H9 (cell line): Measurements from ENCODE around the gene CHST8. TPM values are rescaled to one million over a fixed set of nuclear protein-coding genes. Genes with fewer than 3 reads are reported as not detected.

Experiments used
- DNase-seq: peaks from one replicate; pipeline ENCODE4 v3.0.0-alpha.2; 2017
- H2AFZ ChIP-seq: one replicate; pipeline ENCODE4 v1.6.1; 2013; ENCODE audit warnings: mild to moderate bottlenecking, low read length, control low read depth, moderate library complexity
- H2AK5ac ChIP-seq: 2 replicates; pipeline ENCODE4 v1.6.1; 2013; ENCODE audit warnings: low read length, control low read depth, mixed read lengths; ENCODE audit not compliant: insufficient read length
- H2BK120ac ChIP-seq: one replicate; pipeline ENCODE4 v1.6.1; 2013; ENCODE audit warnings: low read depth, mild to moderate bottlenecking, low read length, control low read depth, inconsistent platforms; ENCODE audit not compliant: poor library complexity, severe bottlenecking
- H2BK12ac ChIP-seq: 2 replicates; pipeline ENCODE4 v1.6.1; 2013; ENCODE audit warnings: low read length, control low read depth, mixed read lengths, low read depth; ENCODE audit not compliant: insufficient read length
- H2BK15ac ChIP-seq: 2 replicates; pipeline ENCODE4 v1.6.1; 2013; ENCODE audit warnings: low read depth, low read length, control low read depth
- H2BK20ac ChIP-seq: one replicate; pipeline ENCODE4 v1.6.1; 2013; ENCODE audit warnings: low read depth, mild to moderate bottlenecking, low read length, control low read depth, inconsistent platforms; ENCODE audit not compliant: poor library complexity, severe bottlenecking
- H2BK5ac ChIP-seq: 2 replicates; pipeline ENCODE4 v1.6.1; 2013; ENCODE audit warnings: low read length, control low read depth, mixed read lengths; ENCODE audit not compliant: insufficient read length
- H3K14ac ChIP-seq: 2 replicates; pipeline ENCODE4 v1.6.1; 2013; ENCODE audit warnings: low read length, control low read depth; ENCODE audit not compliant: insufficient read depth
- H3K18ac ChIP-seq: 2 replicates; pipeline ENCODE4 v1.6.1; 2013; ENCODE audit warnings: low read depth, mild to moderate bottlenecking, mixed read lengths, low read length, control low read depth; ENCODE audit not compliant: insufficient read length
- H3K23ac ChIP-seq: 2 replicates; pipeline ENCODE4 v1.6.1; 2013; ENCODE audit warnings: low read length, control low read depth, mixed read lengths, low read depth; ENCODE audit not compliant: insufficient read length
- H3K23me2 ChIP-seq: 2 replicates; pipeline ENCODE4 v1.6.1; 2013; ENCODE audit warnings: low read depth, mild to moderate bottlenecking, mixed read lengths, low read length, control low read depth; ENCODE audit not compliant: insufficient read length, poor library complexity, severe bottlenecking
- H3K27ac ChIP-seq: 2 replicates; pipeline ENCODE4 v1.5.1; 2013; ENCODE audit warnings: low read length, control low read depth, mixed read lengths, low read depth; ENCODE audit not compliant: insufficient read length
- H3K27me3 ChIP-seq: 2 replicates; pipeline ENCODE4 v1.6.1; 2013; ENCODE audit warnings: low read length, control low read depth, inconsistent platforms; ENCODE audit not compliant: insufficient read depth
- H3K4ac ChIP-seq: 2 replicates; pipeline ENCODE4 v1.6.1; 2013; ENCODE audit warnings: low read depth, mild to moderate bottlenecking, control low read depth, inconsistent platforms, low read length, moderate library complexity
- H3K4me1 ChIP-seq: 2 replicates; pipeline ENCODE4 v1.6.1; 2013; ENCODE audit warnings: low read length, control low read depth, inconsistent platforms; ENCODE audit not compliant: insufficient read depth
- H3K4me2 ChIP-seq: 2 replicates; pipeline ENCODE4 v1.6.1; 2013; ENCODE audit warnings: low read length, control low read depth, mixed read lengths; ENCODE audit not compliant: insufficient read length, insufficient read depth
- H3K56ac ChIP-seq: 2 replicates; pipeline ENCODE4 v1.6.1; 2013; ENCODE audit warnings: low read depth, mild to moderate bottlenecking, mixed read lengths, low read length, control low read depth; ENCODE audit not compliant: insufficient read length
- H3K79me1 ChIP-seq: 2 replicates; pipeline ENCODE4 v1.6.1; 2013; ENCODE audit warnings: low read depth, mild to moderate bottlenecking, moderate library complexity, low read length, control low read depth, inconsistent platforms; ENCODE audit not compliant: insufficient read depth, poor library complexity, severe bottlenecking
- H3K79me2 ChIP-seq: 2 replicates; pipeline ENCODE4 v1.6.1; 2013; ENCODE audit warnings: low read length, control low read depth, inconsistent platforms; ENCODE audit not compliant: insufficient read depth
- H3K9ac ChIP-seq: 2 replicates; pipeline ENCODE4 v1.6.1; 2013; ENCODE audit warnings: low read length, control low read depth, mixed read lengths; ENCODE audit not compliant: insufficient read length; ENCODE audit errors: extremely low read depth
- H3K9me3 ChIP-seq: one replicate; pipeline ENCODE4 v1.6.1; 2013; ENCODE audit warnings: low read depth, low read length, inconsistent platforms; ENCODE audit not compliant: control insufficient read depth
- H3T11ph ChIP-seq: one replicate; pipeline ENCODE4 v1.6.1; 2013; ENCODE audit warnings: mild to moderate bottlenecking, low read length, control low read depth, inconsistent platforms
- H4K20me1 ChIP-seq: one replicate; pipeline ENCODE4 v1.6.1; 2013; ENCODE audit not compliant: control insufficient read depth, insufficient read length, insufficient read depth
- H4K5ac ChIP-seq: 2 replicates; pipeline ENCODE4 v1.6.1; 2013; ENCODE audit warnings: low read depth, mild to moderate bottlenecking, mixed read lengths, low read length, control low read depth; ENCODE audit not compliant: insufficient read length
- H4K8ac ChIP-seq: replicated peaks from 2 replicates; pipeline ENCODE4 v1.6.1; 2013; ENCODE audit warnings: low read length, control low read depth, mixed read lengths, low read depth; ENCODE audit not compliant: insufficient read length
- H4K91ac ChIP-seq: 2 replicates; pipeline ENCODE4 v1.6.1; 2013; ENCODE audit warnings: low read depth, mild to moderate bottlenecking, moderate library complexity, mixed read lengths, low read length, control low read depth; ENCODE audit not compliant: insufficient read length
- H3K27ac Mint-ChIP-seq, 3 experiments: 2 replicates in 2 of 3; 3 replicates in 1 of 3; pipeline ENCODE4 v1.8.0; 2020 to 2021; ENCODE audit warnings: mixed read lengths in 3 of 3, mild to moderate bottlenecking in 1 of 3, moderate library complexity in 1 of 3
- H3K27me3 Mint-ChIP-seq: 2 replicates; pipeline ENCODE4 v1.8.0; 2021; ENCODE audit warnings: low read depth, mild to moderate bottlenecking, moderate library complexity, mixed read lengths
- H3K36me3 Mint-ChIP-seq, 3 experiments: 2 replicates in 2 of 3; 3 replicates in 1 of 3; pipeline ENCODE4 v1.8.0; 2020 to 2021; ENCODE audit warnings: low read depth in 3 of 3, mixed read lengths in 3 of 3; ENCODE audit not compliant: insufficient read depth in 1 of 3
- H3K4me1 Mint-ChIP-seq, 2 experiments: 2 replicates each; pipeline ENCODE4 v1.8.0; 2020; ENCODE audit warnings: mixed read lengths in 2 of 2
- H3K4me3 Mint-ChIP-seq, 2 experiments: 2 replicates in 1 of 2; 3 replicates in 1 of 2; pipeline ENCODE4 v1.8.0; 2020 to 2021; ENCODE audit warnings: mild to moderate bottlenecking in 2 of 2, mixed read lengths in 2 of 2, moderate library complexity in 1 of 2
- H3K9me3 Mint-ChIP-seq, 2 experiments: 2 replicates in 1 of 2; 3 replicates in 1 of 2; pipeline ENCODE4 v1.8.0; 2020; ENCODE audit warnings: mild to moderate bottlenecking in 2 of 2, mixed read lengths in 2 of 2, moderate library complexity in 1 of 2
- WGBS: extraction: QIAGEN DNeasy Blood & Tissue Kit; methylation state at CpG from one replicate; pipeline ENCODE4 v1.1.7; 2013; ENCODE audit warnings: missing lambda C conversion rate, low lambda C conversion rate, mixed read lengths; ENCODE audit not compliant: insufficient read length; ENCODE audit errors: extremely low coverage; 5-methylcytosine and 5-hydroxymethylcytosine counted together
- total RNA-seq: library from RNA; stranded (reverse); gene quantifications from 2 replicates; pipeline ENCODE4 v1.2.1, GENCODE V29; 2021
- TF ChIP-seq, protein P1 (sequence below): fragments of 200-600 bp; sonication (generic); conservative IDR thresholded peaks from 3 replicates; pipeline ENCODE4 v1.8.0; 2021; ENCODE audit warnings: antibody characterized with exemption, mild to moderate bottlenecking

The CHST8 gene
- total RNA-seq, 1 experiment from 2014 or later, result 5.1 TPM

DNA sequence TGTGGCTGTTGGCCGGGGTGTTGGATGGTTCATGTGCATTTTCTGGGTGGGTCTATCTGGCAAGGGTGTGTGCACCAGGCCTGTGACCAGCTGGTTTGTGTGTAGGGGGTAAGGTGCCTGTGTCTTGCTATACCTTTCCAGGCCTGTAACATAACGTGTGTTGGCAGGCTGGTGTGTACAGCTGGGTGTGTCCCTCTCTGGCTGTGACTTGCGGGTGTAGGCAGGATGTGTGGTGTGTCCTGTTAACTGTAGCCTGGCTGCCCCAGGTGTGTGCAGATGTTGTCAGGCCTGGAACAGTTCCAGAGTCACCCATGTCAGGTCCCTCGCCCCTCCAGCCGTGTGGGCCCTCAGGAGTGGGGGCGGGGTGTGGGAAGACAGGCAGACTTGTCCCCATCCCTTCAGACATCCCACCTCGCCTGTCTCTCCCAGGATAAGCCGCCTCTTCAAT lies 184.7 kb downstream of the CHST8 start:
- no peak overlapping the region for H3K14ac ChIP-seq
- Mint-ChIP-seq H3K36me3 (peaks cover 28 to 83% (median 69%) of the 10 kb centered on the region in 3 experiments), H3K27me3 (no peaks in the 10 kb centered on the region), H3K9me3 (no peaks in the 10 kb centered on the region), H3K4me3 (no peak overlapping the region), H3K27ac (no peak overlapping the region), H3K4me1 (peaks cover 0 to 2% of the 10 kb centered on the region in 2 experiments; a peak in 1 of 4 replicates)
- H3K79me1 ChIP-seq, result no peaks in the 10 kb centered on the region
- H3K27ac ChIP-seq, result no peak overlapping the region
- no peak overlapping the region for H4K8ac ChIP-seq
- peaks cover 2% of the 10 kb centered on the region for H4K20me1 ChIP-seq
- H2BK5ac ChIP-seq, result no peak overlapping the region
- no peak overlapping the region for H3K18ac ChIP-seq
- no peaks in the 10 kb centered on the region for H3K9me3 ChIP-seq
- H2BK12ac ChIP-seq, result no peak overlapping the region
- WGBS, result no CpG with 5 or more reads among the region's 8 CpGs
- H4K91ac ChIP-seq, result no peak overlapping the region
- H2AK5ac ChIP-seq, result no peak overlapping the region
- TF ChIP-seq, protein P1, sequence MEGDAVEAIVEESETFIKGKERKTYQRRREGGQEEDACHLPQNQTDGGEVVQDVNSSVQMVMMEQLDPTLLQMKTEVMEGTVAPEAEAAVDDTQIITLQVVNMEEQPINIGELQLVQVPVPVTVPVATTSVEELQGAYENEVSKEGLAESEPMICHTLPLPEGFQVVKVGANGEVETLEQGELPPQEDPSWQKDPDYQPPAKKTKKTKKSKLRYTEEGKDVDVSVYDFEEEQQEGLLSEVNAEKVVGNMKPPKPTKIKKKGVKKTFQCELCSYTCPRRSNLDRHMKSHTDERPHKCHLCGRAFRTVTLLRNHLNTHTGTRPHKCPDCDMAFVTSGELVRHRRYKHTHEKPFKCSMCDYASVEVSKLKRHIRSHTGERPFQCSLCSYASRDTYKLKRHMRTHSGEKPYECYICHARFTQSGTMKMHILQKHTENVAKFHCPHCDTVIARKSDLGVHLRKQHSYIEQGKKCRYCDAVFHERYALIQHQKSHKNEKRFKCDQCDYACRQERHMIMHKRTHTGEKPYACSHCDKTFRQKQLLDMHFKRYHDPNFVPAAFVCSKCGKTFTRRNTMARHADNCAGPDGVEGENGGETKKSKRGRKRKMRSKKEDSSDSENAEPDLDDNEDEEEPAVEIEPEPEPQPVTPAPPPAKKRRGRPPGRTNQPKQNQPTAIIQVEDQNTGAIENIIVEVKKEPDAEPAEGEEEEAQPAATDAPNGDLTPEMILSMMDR, result no peak
- no peaks in the 10 kb centered on the region for H3K4me1 ChIP-seq
- no peaks in the 10 kb centered on the region for H3K27me3 ChIP-seq
- no peak overlapping the region for H4K5ac ChIP-seq
- H3K56ac ChIP-seq, result no peak overlapping the region
- no peak overlapping the region for H2BK120ac ChIP-seq
- H3T11ph ChIP-seq, result no peak overlapping the region
- H2BK15ac ChIP-seq, result no peak overlapping the region
- no peak overlapping the region for H2BK20ac ChIP-seq
- no peak for DNase-seq
- H3K79me2 ChIP-seq, result no peaks in the 10 kb centered on the region
- no peak overlapping the region for H3K9ac ChIP-seq
- H3K23me2 ChIP-seq, result no peaks in the 10 kb centered on the region
- no peak overlapping the region for H3K23ac ChIP-seq
- H3K4me2 ChIP-seq, result no peak overlapping the region
- no peak overlapping the region for H2AFZ ChIP-seq
- no peak overlapping the region for H3K4ac ChIP-seq
